Measurements from ENCODE around the gene IGF1R. TPM values are rescaled to one million over a fixed set of nuclear protein-coding genes. Genes with fewer than 3 reads are reported as not detected.

IGF1R gene
- total RNA-seq, 2 experiments from 2014 or later, result 21.5 to 23.4 TPM

- Mint-ChIP-seq H3K36me3 (peaks cover 8% of the 10 kb centered on the region), H3K9me3 (peaks cover 3% of the 10 kb centered on the region), H3K4me1 (peaks cover 21% of the 10 kb centered on the region), H3K4me3 (no peak overlapping the region), H3K27ac (no peak overlapping the region), H3K27me3 (no peaks in the 10 kb centered on the region)
- DNase-seq (no peak), ATAC-seq (ENCODE audit: low read depth) (no peak)
- POLR2A ChIA-PET, result no interaction called here
Observed at GRCh38 chr15:98723195-98723594, 74.9 kb downstream of the IGF1R start.

GRCh38 chr15:98724048-98724447 is 75.7 kb downstream of the IGF1R start:
- DNase-seq, result no peak
- POLR2A ChIA-PET, result interaction anchor here (0.7 kb wide), 1 partner anchor 16 kb away, joined by 3 read pairs; no protein-coding TSS in a partner anchor
- Mint-ChIP-seq H3K9me3 (peaks cover 3% of the 10 kb centered on the region), H3K27ac (no peak overlapping the region), H3K27me3 (no peaks in the 10 kb centered on the region), H3K4me3 (no peak overlapping the region), H3K36me3 (peaks cover 8% of the 10 kb centered on the region), H3K4me1 (peaks cover 20% of the 10 kb centered on the region)
- ATAC-seq (ENCODE audit: low read depth), result no peak

- H3K27ac Mint-ChIP-seq, result no peak overlapping the region
- H3K4me1 Mint-ChIP-seq, result peaks cover 20% of the 10 kb centered on the region
- peaks cover 3% of the 10 kb centered on the region for H3K9me3 Mint-ChIP-seq
- H3K4me3 Mint-ChIP-seq, result no peak overlapping the region
- POLR2A ChIA-PET, result interaction anchor here (0.7 kb wide), 1 partner anchor 15 kb away, joined by 3 read pairs; no protein-coding TSS in a partner anchor
- no peak for ATAC-seq (ENCODE audit: low read depth)
- H3K36me3 Mint-ChIP-seq, result peaks cover 8% of the 10 kb centered on the region
- no peaks in the 10 kb centered on the region for H3K27me3 Mint-ChIP-seq
- no peak for DNase-seq
Observed at GRCh38 chr15:98724494-98724893, 76.2 kb downstream of the IGF1R start.

- ATAC-seq (ENCODE audit: low read depth), result no peak
- Mint-ChIP-seq H3K27ac (no peak overlapping the region), H3K4me1 (peaks cover 14% of the 10 kb centered on the region), H3K4me3 (no peak overlapping the region), H3K9me3 (peaks cover 3% of the 10 kb centered on the region), H3K27me3 (no peaks in the 10 kb centered on the region), H3K36me3 (peaks cover 8% of the 10 kb centered on the region)
- DNase-seq, result no peak
- POLR2A ChIA-PET, result interaction anchor here (0.7 kb wide), 1 partner anchor 231 kb away, joined by 3 read pairs; no protein-coding TSS in a partner anchor
Observed at GRCh38 chr15:98725874-98726273, 77.5 kb downstream of the IGF1R start.

GRCh38 chr15:98727115-98728040 is 79.0 kb downstream of the IGF1R start:
- H3K36me3 Mint-ChIP-seq, result peaks cover 8% of the 10 kb centered on the region
- POLR2A ChIA-PET, result no interaction called here
- ATAC-seq (ENCODE audit: low read depth) (no peak), DNase-seq (no peak)
- H3K9me3 Mint-ChIP-seq, result peaks cover 3% of the 10 kb centered on the region
- no peak overlapping the region for H3K4me3 Mint-ChIP-seq
- no peak overlapping the region for H3K27ac Mint-ChIP-seq
- H3K4me1 Mint-ChIP-seq, result peaks cover 9% of the 10 kb centered on the region
- no peaks in the 10 kb centered on the region for H3K27me3 Mint-ChIP-seq

- H3K4me1 Mint-ChIP-seq, result peaks cover 7% of the 10 kb centered on the region
- H3K27me3 Mint-ChIP-seq, result no peaks in the 10 kb centered on the region
- no peak overlapping the region for H3K4me3 Mint-ChIP-seq
- peaks cover 8% of the 10 kb centered on the region for H3K36me3 Mint-ChIP-seq
- ATAC-seq (ENCODE audit: low read depth), result no peak
- POLR2A ChIA-PET, result no interaction called here
- H3K9me3 Mint-ChIP-seq, result peaks cover 3% of the 10 kb centered on the region
- H3K27ac Mint-ChIP-seq, result no peak overlapping the region
- no peak for DNase-seq
Observed at GRCh38 chr15:98728082-98728810, 79.9 kb downstream of the IGF1R start.

GRCh38 chr15:98728811-98729160 is 80.4 kb downstream of the IGF1R start:
- no peak overlapping the region for H3K27ac Mint-ChIP-seq
- no peaks in the 10 kb centered on the region for H3K27me3 Mint-ChIP-seq
- DNase-seq (no peak), ATAC-seq (ENCODE audit: low read depth) (no peak)
- peaks cover 8% of the 10 kb centered on the region for H3K36me3 Mint-ChIP-seq
- H3K9me3 Mint-ChIP-seq, result peaks cover 3% of the 10 kb centered on the region
- POLR2A ChIA-PET, result no interaction called here
- peaks cover 7% of the 10 kb centered on the region for H3K4me1 Mint-ChIP-seq
- H3K4me3 Mint-ChIP-seq, result no peak overlapping the region

- no peak overlapping the region for H3K27ac Mint-ChIP-seq
- ATAC-seq (ENCODE audit: low read depth) (no peak), DNase-seq (no peak)
- POLR2A ChIA-PET, result no interaction called here
- H3K4me3 Mint-ChIP-seq, result no peak overlapping the region
- peaks cover 3% of the 10 kb centered on the region for H3K9me3 Mint-ChIP-seq
- H3K4me1 Mint-ChIP-seq, result peaks cover 8% of the 10 kb centered on the region
- H3K27me3 Mint-ChIP-seq, result no peaks in the 10 kb centered on the region
- peaks cover 8% of the 10 kb centered on the region for H3K36me3 Mint-ChIP-seq
Observed at GRCh38 chr15:98729446-98730042, 81.2 kb downstream of the IGF1R start.

GRCh38 chr15:98730860-98731711 is 82.7 kb downstream of the IGF1R start:
- POLR2A ChIA-PET, result no interaction called here
- Mint-ChIP-seq H3K9me3 (no peaks in the 10 kb centered on the region), H3K27ac (no peak overlapping the region), H3K36me3 (peaks cover 3% of the 10 kb centered on the region), H3K27me3 (no peaks in the 10 kb centered on the region), H3K4me1 (peaks cover 13% of the 10 kb centered on the region), H3K4me3 (no peak overlapping the region)
- ATAC-seq (ENCODE audit: low read depth) (no peak), DNase-seq (no peak)

GRCh38 chr15:98731712-98732450 is 83.5 kb downstream of the IGF1R start:
- no peaks in the 10 kb centered on the region for H3K36me3 Mint-ChIP-seq

GRCh38 chr15:98733098-98733497 is 84.8 kb downstream of the IGF1R start:
- no peak overlapping the region for H3K27ac Mint-ChIP-seq
- DNase-seq, result no peak
- H3K4me3 Mint-ChIP-seq, result no peak overlapping the region
- POLR2A ChIA-PET, result no interaction called here
- peaks cover 6% of the 10 kb centered on the region for H3K4me1 Mint-ChIP-seq
- no peaks in the 10 kb centered on the region for H3K27me3 Mint-ChIP-seq
- ATAC-seq (ENCODE audit: low read depth), result no peak
- no peaks in the 10 kb centered on the region for H3K36me3 Mint-ChIP-seq
- no peaks in the 10 kb centered on the region for H3K9me3 Mint-ChIP-seq

More at GRCh38 chr15:98731712-98732450, 83.5 kb downstream of the IGF1R start:
- H3K27me3 Mint-ChIP-seq, result no peaks in the 10 kb centered on the region
- no peak overlapping the region for H3K27ac Mint-ChIP-seq
- ATAC-seq (ENCODE audit: low read depth) (no peak), DNase-seq (no peak)
- POLR2A ChIA-PET, result no interaction called here
- H3K4me3 Mint-ChIP-seq, result no peak overlapping the region
- no peaks in the 10 kb centered on the region for H3K9me3 Mint-ChIP-seq
- H3K4me1 Mint-ChIP-seq, result peaks cover 13% of the 10 kb centered on the region

- Mint-ChIP-seq H3K4me3 (no peak overlapping the region), H3K4me1 (peaks cover 13% of the 10 kb centered on the region), H3K9me3 (no peaks in the 10 kb centered on the region), H3K36me3 (no peaks in the 10 kb centered on the region), H3K27me3 (no peaks in the 10 kb centered on the region), H3K27ac (peak overlapping the region; percentile 2)
- DNase-seq (no peak), ATAC-seq (ENCODE audit: low read depth) (no peak)
- POLR2A ChIA-PET, result no interaction called here
Observed at GRCh38 chr15:98734466-98735199, 86.3 kb downstream of the IGF1R start.
